Liver (tissue), 9 donors: ENCODE results near the gene CFAP100. TPM values are rescaled to one million over a fixed set of nuclear protein-coding genes. Genes with fewer than 3 reads are reported as not detected.
A peak's percentile ranks its signal among the peaks of the same experiment; 100 is the strongest.

Experiments used
- DNase-seq: peaks from one replicate; pipeline ENCODE4 v3.0.0-alpha.2; 2017; ENCODE audit warnings: low spot score
- H3K27ac ChIP-seq, 2 donors: one replicate each; pipeline ENCODE4 v1.7.0; 2013; ENCODE audit warnings: inconsistent platforms in 2 of 2, low read length in 2 of 2, control low read depth in 1 of 2, low read depth in 1 of 2, mild to moderate bottlenecking in 1 of 2
- H3K27me3 ChIP-seq, 4 donors: one replicate each; pipeline versions ENCODE4 v1.6.1 to v1.7.0; 2013; ENCODE audit warnings: low read length in 3 of 4, inconsistent platforms in 1 of 4, mild to moderate bottlenecking in 1 of 4, moderate library complexity in 1 of 4; ENCODE audit not compliant: control insufficient read depth in 4 of 4, insufficient read depth in 4 of 4
- H3K36me3 ChIP-seq, 4 donors: one replicate each; pipeline versions ENCODE4 v1.6.1 to v1.7.0; 2013; ENCODE audit warnings: low read length in 3 of 4, mild to moderate bottlenecking in 3 of 4, low read depth in 1 of 4, moderate library complexity in 1 of 4; ENCODE audit not compliant: control insufficient read depth in 4 of 4, insufficient read depth in 3 of 4
- H3K4me1 ChIP-seq, 4 donors: one replicate each; pipeline versions ENCODE4 v1.6.1 to v1.7.0; 2013; ENCODE audit warnings: low read length in 3 of 4, mild to moderate bottlenecking in 3 of 4, moderate library complexity in 1 of 4; ENCODE audit not compliant: control insufficient read depth in 4 of 4, insufficient read depth in 4 of 4
- H3K4me3 ChIP-seq, 3 donors: one replicate each; pipeline versions ENCODE4 v1.6.1 to v1.7.0; 2013; ENCODE audit warnings: low read length in 3 of 3, control low read depth in 1 of 3, low read depth in 1 of 3, mild to moderate bottlenecking in 1 of 3
- H3K9ac ChIP-seq, 2 donors: one replicate each; pipeline ENCODE4 v1.7.0; 2013; ENCODE audit warnings: low read length in 2 of 2, mild to moderate bottlenecking in 2 of 2, moderate library complexity in 2 of 2, control low read depth in 1 of 2, low read depth in 1 of 2
- H3K9me3 ChIP-seq, 4 donors: one replicate each; pipeline versions ENCODE4 v1.6.1 to v1.7.0; 2013; ENCODE audit warnings: low read length in 3 of 4; ENCODE audit not compliant: control insufficient read depth in 4 of 4
- CTCF ChIP-seq: fragments of 150-350 bp; IDR thresholded peaks from 2 replicates; pipeline ENCODE4 v1.5.1; 2017; ENCODE audit warnings: improper control_type of control experiment, low read depth, low read length; ENCODE audit not compliant: missing input control
- EGR1 ChIP-seq, 2 donors: IDR thresholded peaks; 2 replicates each; pipeline ENCODE4 v1.6.1; 2016 to 2018; ENCODE audit warnings: antibody characterized with exemption in 2 of 2, low read depth in 2 of 2
- FOXA1 ChIP-seq: IDR thresholded peaks from 2 replicates; pipeline ENCODE4 v1.6.1; 2016; ENCODE audit warnings: antibody characterized with exemption
- FOXA2 ChIP-seq: IDR thresholded peaks from 2 replicates; pipeline ENCODE4 v1.6.1; 2016; ENCODE audit warnings: antibody characterized with exemption
- GABPA ChIP-seq, 2 donors: IDR thresholded peaks in 1 of 2; conservative IDR thresholded peaks in 1 of 2; 2 replicates each; pipeline ENCODE4 v1.6.1; 2016; ENCODE audit warnings: antibody characterized with exemption in 2 of 2, mild to moderate bottlenecking in 1 of 2, moderate library complexity in 1 of 2
- HNF4A ChIP-seq, 2 donors: conservative IDR thresholded peaks; 2 replicates each; pipeline ENCODE4 v1.6.1; 2016; ENCODE audit warnings: antibody characterized with exemption in 2 of 2, mild to moderate bottlenecking in 2 of 2
- HNF4G ChIP-seq: IDR thresholded peaks from 2 replicates; pipeline ENCODE4 v1.6.1; 2016; ENCODE audit warnings: antibody characterized with exemption
- JUND ChIP-seq, 2 donors: IDR thresholded peaks; 2 replicates each; pipeline ENCODE4 v1.6.1; 2016; ENCODE audit warnings: antibody characterized with exemption in 2 of 2
- MAX ChIP-seq: IDR thresholded peaks from 2 replicates; pipeline ENCODE4 v1.6.1; 2016; ENCODE audit warnings: antibody characterized with exemption
- NR2F2 ChIP-seq: IDR thresholded peaks from 2 replicates; pipeline ENCODE4 v1.6.1; 2016; ENCODE audit warnings: antibody characterized with exemption
- RAD21 ChIP-seq, 2 donors: IDR thresholded peaks; 2 replicates each; pipeline ENCODE4 v1.6.1; 2016; ENCODE audit warnings: antibody characterized with exemption in 2 of 2, mild to moderate bottlenecking in 2 of 2
- REST ChIP-seq: IDR thresholded peaks from 2 replicates; pipeline ENCODE4 v1.6.1; 2016; ENCODE audit warnings: antibody characterized with exemption, mild to moderate bottlenecking
- SP1 ChIP-seq: IDR thresholded peaks from 2 replicates; pipeline ENCODE4 v1.6.1; 2018; ENCODE audit warnings: antibody characterized with exemption, mild to moderate bottlenecking
- TAF1 ChIP-seq: conservative IDR thresholded peaks from 2 replicates; pipeline ENCODE4 v1.6.1; 2016; ENCODE audit warnings: antibody characterized with exemption, mild to moderate bottlenecking
- YY1 ChIP-seq: IDR thresholded peaks from 2 replicates; pipeline ENCODE4 v1.6.1; 2016; ENCODE audit warnings: antibody characterized with exemption, mild to moderate bottlenecking
- ZBTB33 ChIP-seq: IDR thresholded peaks from 2 replicates; pipeline ENCODE4 v1.6.1; 2016; ENCODE audit warnings: antibody characterized with exemption
- WGBS: extraction: QIAGEN DNeasy Blood & Tissue Kit; methylation state at CpG from one replicate; pipeline ENCODE4 v1.1.7; 2013; 5-methylcytosine and 5-hydroxymethylcytosine counted together
- polyA plus RNA-seq, 2 donors: library from polyadenylated mRNA; stranded (reverse) in 1 of 2; unstranded in 1 of 2; fragments of 200-250 nt in 1 of 2; fragments of >200 nt in 1 of 2; fragmentation: Nextera tagmentation in 1 of 2; extraction: Ambion mirVana in 1 of 2; gene quantifications; one replicate each; pipeline versions ENCODE4 v1.2.1 to v1.2.3, GENCODE V29; 2013 to 2015
- total RNA-seq, 2 donors: library from RNA; depleted of rRNA; stranded (reverse); fragments of >200 nt; gene quantifications; one replicate each; pipeline ENCODE4 v1.2.3, GENCODE V29; 2014
- TF ChIP-seq, protein P1 (sequence below): IDR thresholded peaks from 2 replicates; pipeline ENCODE4 v1.6.1; 2016; ENCODE audit warnings: antibody characterized with exemption
- donor health status: healthy.
- donor health status: healthy.
- donor health status: healthy.
- donor health status: healthy.
- donor health status: healthy.

The CFAP100 gene
- total and polyA plus RNA-seq, 4 donors, result not detected

DNA sequence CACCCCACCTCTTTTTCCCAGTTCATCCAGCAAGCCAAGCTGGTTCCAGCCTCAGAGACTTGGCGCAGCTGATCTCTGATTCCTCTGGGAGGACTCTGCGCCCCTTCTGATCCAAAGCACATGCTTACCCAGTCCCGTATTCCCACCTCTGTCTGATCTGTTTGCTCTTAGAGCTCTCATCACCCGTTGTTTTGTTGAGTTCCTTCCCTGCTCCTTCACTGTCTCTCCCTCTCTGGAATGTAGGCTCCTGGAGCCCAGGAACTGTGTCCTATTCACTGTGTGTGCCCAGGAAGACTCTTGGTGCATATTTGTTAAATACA lies 82.3 kb downstream of the CFAP100 start:
- no peak for TF ChIP-seq HNF4A (conservative IDR thresholded peaks at IDR 0.05)
- no peak for TF ChIP-seq NR2F2
- no peak for TF ChIP-seq RAD21 (IDR thresholded peaks at IDR 0.05)
- TF ChIP-seq JUND (IDR thresholded peaks at IDR 0.05), result no peak
- TF ChIP-seq EGR1 (IDR thresholded peaks at IDR 0.05; ENCODE audit: low read depth in 2 of 2), result no peak
- no peak for TF ChIP-seq GABPA (IDR thresholded peaks at IDR 0.05 in 1 of 2, conservative IDR thresholded peaks at IDR 0.05 in 1 of 2)
- TF ChIP-seq MAX, result no peak
- no peak for TF ChIP-seq TAF1
- no peak for TF ChIP-seq ZBTB33
- TF ChIP-seq HNF4G, result no peak
- TF ChIP-seq REST, result no peak
- TF ChIP-seq YY1, result no peak
- TF ChIP-seq SP1, result no peak
- no peak for TF ChIP-seq FOXA1
- no peak for TF ChIP-seq FOXA2
- TF ChIP-seq, protein P1, sequence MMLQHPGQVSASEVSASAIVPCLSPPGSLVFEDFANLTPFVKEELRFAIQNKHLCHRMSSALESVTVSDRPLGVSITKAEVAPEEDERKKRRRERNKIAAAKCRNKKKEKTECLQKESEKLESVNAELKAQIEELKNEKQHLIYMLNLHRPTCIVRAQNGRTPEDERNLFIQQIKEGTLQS, result no peak
- TF ChIP-seq CTCF, result no peak
- 75% methylated on average over 4 of the region's 4 CpGs for WGBS
- Histone ChIP-seq H3K27me3 (no peaks in the 10 kb centered on the region), H3K4me3 (no peak overlapping the region), H3K9ac (no peak overlapping the region), H3K4me1 (peaks cover 7 to 40% (median 29%) of the 10 kb centered on the region in 4 donors), H3K27ac (peak overlapping the region in 1 of 2 donors; percentile 22), H3K9me3 (no peaks in the 10 kb centered on the region), H3K36me3 (no peaks in the 10 kb centered on the region)
- DNase-seq, result no peak
